ENCODE data around the gene LCN2.

DNA sequence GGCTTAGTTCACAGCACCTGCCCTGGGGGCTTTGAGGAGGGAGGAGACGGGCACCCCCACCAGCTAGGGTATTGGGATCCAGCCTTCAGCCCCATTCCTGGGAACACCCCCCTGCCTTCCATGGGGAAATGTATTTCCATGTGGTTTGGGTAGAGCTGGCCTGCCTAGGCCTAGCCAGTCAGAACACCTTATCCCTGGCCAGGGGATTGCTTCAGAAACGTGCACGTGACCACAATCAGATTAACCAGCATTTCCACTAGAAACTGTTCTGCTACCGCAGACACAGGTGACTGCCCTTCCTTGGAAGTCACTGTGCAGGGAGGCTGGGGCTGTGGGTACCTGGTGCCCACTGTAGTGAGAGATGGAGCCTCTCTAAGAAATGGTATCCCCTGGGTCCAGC, 24.8 kb downstream of the LCN2 start:
- TF ChIP-seq CTCF (IDR thresholded peaks at IDR 0.05): no peak
- TF ChIP-seq POLR2A (IDR thresholded peaks at IDR 0.05): no peak
- TF ChIP-seq EP300 (IDR thresholded peaks at IDR 0.05): no peak
